HG02571 (cell line): Measurements from ENCODE around the gene WDR70.
"Not testable (repeated sequence)": the region's sequence is repeated elsewhere in the genome, so short reads cannot be mapped to it uniquely, and the experiment has no call there.

Experiments
- ATAC-seq: cut with Tn5 transposase; IDR thresholded peaks from one replicate; pipeline ENCODE4 v1.9.1; 2021; ENCODE audit warnings: mild to moderate bottlenecking, moderate library complexity; ENCODE audit not compliant: unreplicated experiment

Gene WDR70

GRCh38 chr5:37626266-37626665 lies 247.1 kb downstream of the WDR70 start:
- ATAC-seq = no peak

GRCh38 chr5:37628876-37629275 lies 249.8 kb downstream of the WDR70 start:
- no peak for ATAC-seq

- ATAC-seq = no peak
These were observed 252.8 kb downstream of the WDR70 start for GRCh38 chr5:37631939-37632338.

- ATAC-seq = no peak
These were observed 258.2 kb downstream of the WDR70 start for GRCh38 chr5:37637165-37637845.

DNA sequence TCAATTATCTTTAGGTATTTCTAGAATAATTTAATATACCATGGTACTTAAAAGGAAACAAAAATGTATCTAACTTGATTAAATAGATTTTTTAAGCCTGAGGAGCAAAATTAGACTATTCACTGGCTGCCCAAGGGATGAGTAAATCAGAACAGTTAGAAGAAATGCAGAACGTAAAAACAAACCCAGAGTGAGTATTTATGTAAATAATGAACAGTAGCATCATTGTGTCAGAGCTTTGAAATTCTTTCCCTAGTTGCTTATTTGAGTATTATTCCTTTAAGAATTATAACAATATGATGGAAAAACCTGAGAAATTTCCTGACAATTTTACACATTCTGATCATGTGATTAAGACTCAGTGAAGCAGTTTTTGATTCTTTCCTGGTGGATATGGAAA lies 259.8 kb downstream of the WDR70 start:
- no peak for ATAC-seq

DNA sequence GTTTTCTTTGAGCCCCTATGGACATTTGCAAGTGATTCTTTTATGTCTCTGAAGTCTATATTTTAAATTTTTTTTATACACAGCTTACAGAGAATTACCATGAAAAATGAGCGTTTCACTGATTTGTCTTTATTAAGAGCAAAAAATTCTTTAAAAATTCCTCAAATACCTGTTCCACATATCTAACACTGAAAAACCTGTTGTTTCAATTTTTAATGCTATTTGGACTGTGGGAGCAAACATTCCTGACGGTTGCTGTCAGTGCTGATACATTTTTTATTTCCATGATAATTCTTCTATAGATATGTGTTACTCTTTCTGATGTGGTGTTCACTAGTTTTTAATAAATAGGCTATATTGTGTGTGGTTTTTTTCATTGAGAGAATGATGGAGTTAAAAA lies 261.0 kb downstream of the WDR70 start:
- no peak for ATAC-seq

- ATAC-seq = no peak
These were observed 262.8 kb downstream of the WDR70 start for GRCh38 chr5:37641933-37642332.

DNA sequence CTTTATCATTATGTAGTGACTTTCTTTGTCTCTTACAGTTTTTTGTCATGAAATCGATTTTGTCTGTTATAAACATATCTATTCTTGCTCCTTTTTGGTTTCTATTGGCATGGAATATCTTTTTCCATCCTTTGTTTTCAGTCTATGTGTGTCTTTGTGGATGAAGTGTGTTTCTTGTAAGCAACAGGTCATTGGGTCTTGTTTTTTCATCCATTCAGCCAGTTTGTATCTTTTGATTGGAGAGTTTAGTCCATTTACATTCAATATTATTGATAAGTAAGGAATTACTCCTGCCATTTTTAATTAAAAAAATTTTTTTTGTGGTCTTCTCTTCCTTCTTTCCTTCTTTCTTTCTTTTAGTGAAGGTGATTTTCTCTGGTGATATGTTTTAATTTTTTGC lies 266.6 kb downstream of the WDR70 start:
- no peak for ATAC-seq

DNA sequence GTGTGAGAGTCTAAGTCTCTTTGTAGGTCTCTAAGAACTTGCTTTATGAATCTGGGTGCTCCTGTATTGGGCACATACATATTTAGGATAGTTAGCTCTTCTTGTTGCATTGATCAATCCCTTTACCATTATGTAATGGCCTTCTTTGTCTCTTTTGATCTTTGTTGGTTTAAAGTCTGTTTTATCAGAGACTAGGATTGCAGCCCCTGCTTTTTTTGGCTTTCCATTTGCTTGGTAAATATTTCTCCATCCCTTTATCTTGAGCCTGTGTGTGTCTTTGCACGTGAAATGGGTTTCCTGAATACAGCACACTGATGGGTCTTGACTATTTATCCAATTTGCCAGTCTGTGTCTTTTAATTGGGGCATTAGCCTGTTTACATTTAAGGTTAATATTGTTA lies 275.4 kb downstream of the WDR70 start:
- not testable (repeated sequence) for ATAC-seq

- ATAC-seq = no peak
These were observed 277.9 kb downstream of the WDR70 start for GRCh38 chr5:37657046-37657445.

DNA sequence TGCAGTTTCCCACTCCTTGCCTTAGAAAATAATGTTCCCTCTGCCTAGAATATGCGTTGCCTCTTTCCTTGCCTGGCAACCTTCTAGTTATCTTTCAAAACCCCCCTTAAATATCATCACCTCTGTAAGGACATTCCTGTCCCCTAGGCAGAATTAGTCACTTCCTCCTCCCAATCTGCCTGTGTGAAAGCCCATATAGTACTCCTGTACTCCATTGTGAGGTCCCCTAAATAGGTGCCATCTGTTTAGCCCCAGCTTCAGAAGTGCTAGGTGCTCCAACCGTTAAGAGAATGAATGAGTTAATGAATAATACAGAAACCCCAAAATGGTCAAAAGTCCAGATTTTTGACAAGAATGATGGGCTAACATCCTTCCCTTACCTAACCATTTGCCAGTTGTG lies 279.3 kb downstream of the WDR70 start:
- no peak for ATAC-seq

- ATAC-seq = no peak
These were observed 281.2 kb downstream of the WDR70 start for GRCh38 chr5:37660319-37660718.

DNA sequence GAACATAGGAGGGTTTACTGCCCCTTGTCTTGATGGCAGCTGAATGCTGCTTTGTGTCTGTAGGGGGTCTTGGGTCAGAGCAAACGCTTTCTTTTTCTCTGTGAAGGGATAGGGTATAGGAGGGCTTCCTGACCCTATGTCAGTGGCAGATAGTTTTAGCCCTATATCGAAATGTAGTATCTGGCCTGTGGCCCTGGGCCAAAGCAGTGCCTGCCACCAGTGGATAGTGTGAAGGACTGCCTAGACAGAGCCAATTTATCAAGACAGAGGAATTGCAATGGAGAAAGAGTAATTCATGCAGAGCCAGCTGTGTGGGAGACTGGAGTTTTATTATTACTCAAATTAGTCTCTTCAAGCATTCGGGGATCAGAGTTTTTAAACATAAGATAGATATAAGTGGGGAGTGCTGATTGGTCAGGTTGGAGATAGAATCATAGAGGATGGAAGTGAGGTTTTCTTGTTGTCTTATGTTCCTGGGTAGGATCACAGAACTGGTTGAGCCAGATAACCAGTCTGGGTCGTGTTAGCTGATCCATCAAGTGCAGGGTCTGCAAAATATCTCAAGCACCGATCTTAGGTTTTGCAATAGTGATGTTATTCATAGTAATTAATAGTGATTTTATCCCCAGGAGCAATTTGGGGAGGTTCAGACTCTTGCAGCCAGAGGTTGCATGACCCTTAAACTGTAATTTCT lies 282.3 kb downstream of the WDR70 start:
- no peak for ATAC-seq

GRCh38 chr5:37661951-37662350 lies 282.8 kb downstream of the WDR70 start:
- no peak for ATAC-seq

- no peak for ATAC-seq
These were observed 283.2 kb downstream of the WDR70 start for GRCh38 chr5:37662362-37662761.

GRCh38 chr5:37662789-37663485 lies 283.8 kb downstream of the WDR70 start:
- ATAC-seq = no peak

DNA sequence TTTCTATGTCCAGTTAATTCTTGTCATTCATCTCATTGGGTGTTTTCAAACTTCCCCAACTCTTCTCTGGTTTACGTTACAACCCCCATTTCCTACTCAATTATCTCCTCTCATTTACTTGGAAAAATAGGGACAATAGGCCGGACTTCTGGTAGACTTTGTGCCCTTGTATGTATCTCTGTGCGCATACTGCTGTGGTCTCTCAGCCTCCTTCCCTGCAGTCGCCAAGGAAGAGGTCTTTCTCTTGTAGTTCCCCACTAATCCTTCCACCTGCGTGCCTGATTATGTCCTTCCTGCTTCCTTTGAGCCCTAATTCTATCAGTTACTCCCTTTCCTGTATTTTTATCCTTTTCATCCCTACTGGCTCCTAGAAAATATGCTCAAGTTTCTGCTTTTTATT lies 284.4 kb downstream of the WDR70 start:
- ATAC-seq = no peak

DNA sequence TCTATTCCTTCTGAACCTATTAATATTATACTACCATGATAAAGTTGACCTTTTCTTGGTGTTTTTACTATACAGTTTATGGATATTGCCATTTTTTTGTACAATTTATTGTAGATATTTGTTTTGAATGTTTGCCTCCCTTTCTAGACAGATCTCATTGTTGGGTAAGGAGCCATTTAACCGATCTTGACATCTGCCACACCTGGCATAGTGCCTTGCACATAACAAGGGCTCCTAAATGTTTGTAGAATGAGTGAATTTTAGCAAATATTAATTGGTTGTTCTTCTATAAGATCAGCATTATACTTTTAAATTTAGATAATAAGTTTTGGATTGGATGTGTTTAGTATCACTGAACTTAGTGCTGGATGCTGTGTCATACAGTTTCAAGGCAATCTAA lies 285.4 kb downstream of the WDR70 start:
- ATAC-seq = no peak

DNA sequence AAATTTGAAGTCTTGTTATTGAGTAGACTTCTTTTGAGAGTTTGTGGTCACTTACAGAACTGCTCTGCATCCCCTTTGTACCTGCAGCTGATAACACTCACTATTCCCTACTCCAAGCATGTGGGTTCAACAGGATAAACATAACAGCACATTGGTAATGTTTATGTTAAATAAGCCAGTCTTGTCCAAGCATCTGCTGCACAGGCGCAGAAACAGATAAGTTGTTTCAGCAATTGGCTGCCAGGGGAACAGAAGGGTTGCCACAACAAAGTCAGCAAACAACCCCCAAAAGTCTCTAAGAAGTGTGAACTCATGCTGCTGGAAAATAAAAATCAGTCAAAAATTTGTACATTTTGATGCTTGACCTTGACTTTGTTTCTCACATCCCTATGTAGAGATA lies 286.2 kb downstream of the WDR70 start:
- ATAC-seq = no peak

DNA sequence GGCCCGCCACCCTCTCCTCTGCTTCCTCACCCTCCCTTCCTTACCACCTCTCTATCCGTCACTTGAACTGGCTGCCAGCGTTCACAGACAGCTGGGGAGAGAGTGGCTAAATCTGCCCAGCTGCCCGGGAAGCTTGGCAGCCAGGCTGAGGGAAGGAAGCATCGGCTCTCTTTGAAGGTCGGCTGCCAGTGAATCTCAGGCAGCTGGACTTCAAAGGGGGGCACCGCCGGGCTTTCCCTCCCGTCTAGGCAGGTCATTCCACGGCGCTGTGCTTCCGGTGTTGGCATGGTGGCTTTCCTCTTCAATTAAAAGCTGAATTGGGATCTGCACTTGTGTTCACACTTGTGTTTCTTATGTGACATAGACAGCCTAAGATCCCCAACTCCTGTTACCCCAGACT lies 286.8 kb downstream of the WDR70 start:
- ATAC-seq = no peak

- no peak for ATAC-seq
These were observed 288.3 kb downstream of the WDR70 start for GRCh38 chr5:37667430-37667829.

GRCh38 chr5:37667846-37668245 lies 288.7 kb downstream of the WDR70 start:
- no peak for ATAC-seq
